ENCODE measurements around the gene FAM187B.
"Not testable (repeated sequence)": the region's sequence is repeated elsewhere in the genome, so short reads cannot be mapped to it uniquely, and the experiment has no call there.

The FAM187B gene

DNA sequence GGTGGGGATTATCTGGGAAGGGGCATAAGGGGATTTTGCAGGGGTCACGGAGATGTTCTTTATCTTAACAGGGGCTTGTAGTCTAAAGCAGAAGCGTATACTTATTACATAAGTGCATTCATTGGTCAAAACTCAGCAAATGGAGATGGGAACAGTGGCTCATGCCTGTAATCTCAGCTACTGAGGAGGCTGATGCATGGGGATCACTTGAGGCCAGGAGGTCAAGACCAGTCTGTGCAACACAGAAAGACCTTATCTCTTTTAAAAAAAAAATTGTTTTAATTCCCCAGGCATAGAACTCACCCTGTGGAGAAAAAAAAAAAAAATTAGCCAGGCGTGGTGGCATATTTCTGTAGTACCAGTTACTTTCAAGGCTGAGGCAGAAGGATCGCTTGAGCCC is 18.9 kb downstream of the FAM187B start:
- no peak for DNase-seq

DNA sequence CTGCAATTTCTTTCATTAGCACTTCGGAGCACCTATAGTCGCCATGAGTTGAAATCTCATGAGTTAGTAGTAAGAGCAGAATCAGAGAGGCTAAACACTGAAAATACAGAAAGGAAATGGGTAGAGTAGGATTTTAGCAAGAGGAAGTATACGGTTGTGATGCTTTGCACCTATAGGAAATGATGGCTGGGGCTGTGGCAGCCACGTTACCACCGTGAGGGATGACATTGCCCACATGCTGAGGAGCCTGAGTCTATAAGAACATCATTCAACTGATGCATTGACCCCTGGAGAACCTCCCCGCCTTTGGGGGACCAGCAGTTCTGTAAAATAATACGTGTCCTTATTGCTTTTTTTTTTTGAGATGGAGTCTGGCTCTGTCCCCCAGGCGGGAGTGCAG is 20.4 kb downstream of the FAM187B start:
- no peak for DNase-seq

GRCh38 chr19:35207391-35207871 is 21.1 kb downstream of the FAM187B start:
- DNase-seq, result no peak

GRCh38 chr19:35206855-35207254 is 21.7 kb downstream of the FAM187B start:
- DNase-seq, result no peak

GRCh38 chr19:35206379-35206778 is 22.2 kb downstream of the FAM187B start:
- DNase-seq, result no peak

DNA sequence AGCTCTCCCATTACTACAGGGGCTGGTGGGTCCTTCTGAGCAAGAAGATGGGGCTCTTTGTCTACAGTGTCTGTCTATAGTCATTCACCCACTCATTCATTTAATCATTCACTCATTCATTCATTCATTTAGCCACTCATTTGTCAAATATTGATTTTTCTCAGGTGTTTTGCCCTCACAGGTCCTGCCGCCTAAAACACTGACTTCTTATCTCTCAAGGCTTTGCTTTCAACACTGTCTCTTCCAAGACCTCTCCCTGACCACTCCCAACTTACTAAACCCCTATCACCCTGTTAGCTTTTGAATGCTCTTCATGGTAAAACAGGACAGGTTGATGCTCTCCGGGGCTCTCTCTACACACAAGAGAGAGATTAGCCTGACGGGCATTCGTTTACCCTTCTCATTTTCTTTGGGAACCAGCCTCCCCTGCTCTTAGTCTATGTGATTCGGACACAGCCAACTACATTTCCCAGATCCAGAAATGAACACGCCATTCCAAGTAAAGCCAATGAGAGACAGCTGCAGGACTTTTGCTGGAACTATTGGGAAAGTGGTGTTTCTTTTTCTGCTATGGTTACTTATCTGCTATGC is 22.7 kb downstream of the FAM187B start:
- DNase-seq, result no peak

DNA sequence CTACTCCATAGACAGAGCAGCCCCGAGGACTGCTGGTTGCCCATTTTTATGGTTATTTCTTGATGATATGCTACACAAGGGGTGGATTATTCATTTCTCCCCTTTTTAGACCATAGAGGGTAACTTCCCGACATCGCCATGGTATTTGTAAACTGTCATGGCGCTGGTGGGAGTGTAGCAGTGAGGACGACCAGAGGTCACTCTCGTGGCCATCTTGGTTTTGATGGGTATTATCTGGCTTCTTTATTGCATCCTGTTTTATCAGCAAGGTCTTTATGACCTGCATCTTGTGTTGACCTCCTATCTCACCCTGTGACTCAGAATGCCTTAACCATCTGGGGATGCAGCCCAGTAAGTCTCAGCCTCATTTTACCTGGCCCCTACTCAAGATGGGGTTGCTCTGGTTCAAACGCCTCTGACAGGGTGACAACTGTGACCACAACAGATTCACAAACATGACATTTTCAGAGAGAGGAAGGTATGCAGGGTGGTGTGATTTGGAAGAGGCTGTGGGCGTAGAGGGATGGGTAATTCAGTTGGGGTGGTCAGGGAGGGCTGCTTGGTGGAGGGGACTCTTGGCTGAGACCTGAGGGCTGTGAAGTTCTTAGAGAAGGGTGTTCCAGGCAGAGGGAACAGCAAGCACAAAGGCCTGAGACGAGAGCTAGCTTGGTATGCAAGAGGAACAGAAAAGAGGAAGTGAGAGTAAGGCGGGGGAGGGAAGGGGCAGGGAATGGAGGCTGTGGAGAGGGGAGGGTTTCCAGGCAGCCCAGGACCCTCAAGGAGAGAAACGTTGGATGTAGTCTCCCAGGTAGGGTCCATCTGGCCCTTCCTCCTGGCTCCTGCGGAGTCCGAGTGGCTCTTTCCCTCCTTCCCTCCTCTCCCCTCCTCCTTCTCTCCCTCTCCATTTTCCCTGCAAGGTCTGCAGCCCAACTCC is 23.5 kb downstream of the FAM187B start:
- no peak for DNase-seq

- peak; percentile 18 for DNase-seq
Observed at GRCh38 chr19:35202722-35203688, 25.5 kb downstream of the FAM187B start.

- no peak for DNase-seq
Observed at GRCh38 chr19:35199481-35199880, 29.1 kb downstream of the FAM187B start.

GRCh38 chr19:35196861-35197260 is 31.7 kb downstream of the FAM187B start:
- DNase-seq, result not testable (repeated sequence)

GRCh38 chr19:35195830-35196229 is 32.7 kb downstream of the FAM187B start:
- DNase-seq, result no peak

- DNase-seq, result no peak
Observed at GRCh38 chr19:35194012-35194984, 34.2 kb downstream of the FAM187B start.

DNA sequence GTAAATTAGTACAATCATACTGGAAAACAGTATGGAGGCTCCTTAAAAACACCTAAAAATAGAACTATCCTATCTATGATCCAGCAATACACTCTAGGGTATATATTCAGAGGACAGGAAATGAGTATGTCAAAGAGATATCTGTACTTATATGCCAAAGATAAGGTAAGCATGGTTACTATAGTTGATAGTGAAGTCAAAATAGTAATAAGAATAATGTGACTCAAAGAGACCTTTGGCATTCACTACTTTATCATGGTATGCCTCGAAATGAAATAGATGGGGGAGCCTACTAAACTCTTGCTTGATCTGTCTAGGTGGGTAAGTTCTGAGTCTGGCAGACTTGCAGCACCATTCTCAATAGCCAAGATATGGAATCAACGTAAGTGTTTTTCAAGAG is 43.7 kb downstream of the FAM187B start:
- no peak for DNase-seq

DNA sequence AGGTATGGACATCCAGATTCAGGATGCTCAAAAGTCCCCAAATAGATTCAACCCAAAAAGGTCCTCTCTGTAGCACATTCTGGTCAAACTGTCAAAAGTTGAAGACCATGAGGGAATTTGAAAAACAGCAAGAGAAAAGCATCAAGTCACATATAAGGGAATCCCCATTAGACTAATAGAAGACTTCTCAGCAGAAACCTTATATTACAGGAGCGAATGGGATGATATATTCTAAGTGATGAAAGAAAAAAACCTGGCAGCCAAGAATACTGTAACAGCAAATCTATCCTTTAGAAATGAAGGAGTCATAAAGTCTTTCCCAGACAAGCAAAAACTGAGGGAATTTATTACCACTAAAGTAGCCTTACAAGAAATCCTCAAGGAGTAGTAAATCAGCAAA is 44.3 kb downstream of the FAM187B start:
- DNase-seq, result no peak

- no peak for DNase-seq
Observed at GRCh38 chr19:35181387-35181786, 47.2 kb downstream of the FAM187B start.

DNA sequence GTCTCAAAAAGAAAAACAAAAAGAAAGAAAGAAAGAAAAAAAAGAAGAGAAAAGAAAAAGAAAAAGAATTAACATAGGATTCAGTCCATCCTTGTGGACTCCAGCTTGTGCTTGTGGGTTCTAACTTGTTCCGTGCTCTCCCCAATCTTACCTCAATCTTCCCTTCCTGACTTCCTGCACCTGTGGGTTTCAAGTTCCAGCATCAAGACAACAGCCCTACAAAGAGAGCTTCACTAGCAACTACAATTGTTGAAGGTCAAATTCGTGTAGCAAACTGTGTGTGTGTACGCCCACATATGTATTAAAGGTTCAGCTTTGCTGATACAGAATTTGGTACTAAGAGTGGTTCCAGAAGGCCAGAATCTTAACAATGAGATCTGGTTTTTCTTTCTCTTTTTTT is 48.7 kb downstream of the FAM187B start:
- no peak for DNase-seq

- DNase-seq, result no peak
Observed at GRCh38 chr19:35178701-35179100, 49.8 kb downstream of the FAM187B start.

- no peak for DNase-seq
Observed at GRCh38 chr19:35177377-35178274, 50.9 kb downstream of the FAM187B start.

DNA sequence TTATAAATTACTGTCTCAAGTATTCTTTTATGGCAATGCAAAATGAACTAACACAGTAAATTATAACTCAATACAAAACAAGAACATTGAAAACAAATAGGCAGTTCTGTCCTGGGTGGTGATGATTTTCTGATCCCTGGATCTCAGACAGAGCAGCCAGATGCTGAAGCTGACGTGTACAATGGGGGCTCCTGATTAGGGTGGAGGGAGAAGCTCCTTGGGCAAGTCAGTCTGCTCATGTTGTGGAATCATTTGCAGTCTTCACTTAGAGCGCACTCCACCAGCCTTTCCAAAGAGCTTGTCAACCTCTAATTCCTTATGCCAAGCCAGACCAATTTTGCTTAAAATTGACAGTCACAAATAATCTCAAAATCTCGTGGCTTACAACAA is 52.4 kb downstream of the FAM187B start:
- no peak for DNase-seq
